HFFc6 (cell line): Measurements from ENCODE around the gene ATG12. TPM values are rescaled to one million over a fixed set of nuclear protein-coding genes. Genes with fewer than 3 reads are reported as not detected.

Experiments used
- DNase-seq: peaks from one replicate; pipeline ENCODE4 v3.0.0-alpha.2; 2018
- H3K27ac Mint-ChIP-seq: 2 replicates; pipeline ENCODE4 v1.8.0; 2020; ENCODE audit warnings: mild to moderate bottlenecking, mixed read lengths
- H3K27me3 Mint-ChIP-seq: 2 replicates; pipeline ENCODE4 v1.8.0; 2021; ENCODE audit warnings: mild to moderate bottlenecking, moderate library complexity, mixed read lengths; ENCODE audit not compliant: insufficient read depth
- H3K36me3 Mint-ChIP-seq: 2 replicates; pipeline ENCODE4 v1.8.0; 2021; ENCODE audit warnings: low read depth, mixed read lengths
- H3K4me1 Mint-ChIP-seq: 2 replicates; pipeline ENCODE4 v1.8.0; 2020; ENCODE audit warnings: low read depth, mixed read lengths
- H3K4me3 Mint-ChIP-seq: 2 replicates; pipeline ENCODE4 v1.8.0; 2020; ENCODE audit warnings: mild to moderate bottlenecking, moderate library complexity, mixed read lengths
- H3K9me3 Mint-ChIP-seq: 2 replicates; pipeline ENCODE4 v1.8.0; 2020; ENCODE audit warnings: mild to moderate bottlenecking, mixed read lengths
- total RNA-seq, 6 experiments: library from RNA; stranded (reverse); fragmentation: NEBNext Ultra II Directional; extraction: Animal tissue kit (Norgen Biotek cat#: 25700); gene quantifications; 2 replicates in 1 of 6; 3 replicates in 5 of 6; pipeline ENCODE4 v1.2.3, GENCODE V29; 2021
- TF ChIP-seq, protein P1 (sequence below): fragments of 200-600 bp; sonication (generic); IDR thresholded peaks from 2 replicates; pipeline ENCODE4 v1.5.0; 2021; ENCODE audit warnings: antibody characterized with exemption, mild to moderate bottlenecking

Gene ATG12
- total RNA-seq, 6 experiments from 2014 or later: 58.3 to 75.9 (median 63.3) TPM

DNA sequence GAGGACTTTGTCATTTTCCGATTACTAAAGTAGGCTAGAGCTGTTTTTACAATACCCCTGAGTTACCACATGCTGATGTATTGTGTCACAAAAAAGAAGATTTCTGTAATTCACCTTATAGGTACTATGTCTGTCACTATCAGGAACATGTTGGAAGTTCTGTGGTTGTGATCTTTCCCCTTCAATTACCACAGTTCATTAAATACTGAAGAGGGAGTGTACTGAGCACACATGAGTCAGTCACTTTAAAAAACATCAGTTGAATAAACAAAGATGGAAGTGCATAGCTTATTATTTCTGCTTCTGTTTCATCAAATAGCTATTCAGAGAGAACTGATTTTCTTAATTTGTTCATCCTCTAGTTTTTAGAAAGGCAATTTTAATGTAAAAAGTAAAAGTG, 32.0 kb upstream of the ATG12 start:
- TF ChIP-seq, protein P1, sequence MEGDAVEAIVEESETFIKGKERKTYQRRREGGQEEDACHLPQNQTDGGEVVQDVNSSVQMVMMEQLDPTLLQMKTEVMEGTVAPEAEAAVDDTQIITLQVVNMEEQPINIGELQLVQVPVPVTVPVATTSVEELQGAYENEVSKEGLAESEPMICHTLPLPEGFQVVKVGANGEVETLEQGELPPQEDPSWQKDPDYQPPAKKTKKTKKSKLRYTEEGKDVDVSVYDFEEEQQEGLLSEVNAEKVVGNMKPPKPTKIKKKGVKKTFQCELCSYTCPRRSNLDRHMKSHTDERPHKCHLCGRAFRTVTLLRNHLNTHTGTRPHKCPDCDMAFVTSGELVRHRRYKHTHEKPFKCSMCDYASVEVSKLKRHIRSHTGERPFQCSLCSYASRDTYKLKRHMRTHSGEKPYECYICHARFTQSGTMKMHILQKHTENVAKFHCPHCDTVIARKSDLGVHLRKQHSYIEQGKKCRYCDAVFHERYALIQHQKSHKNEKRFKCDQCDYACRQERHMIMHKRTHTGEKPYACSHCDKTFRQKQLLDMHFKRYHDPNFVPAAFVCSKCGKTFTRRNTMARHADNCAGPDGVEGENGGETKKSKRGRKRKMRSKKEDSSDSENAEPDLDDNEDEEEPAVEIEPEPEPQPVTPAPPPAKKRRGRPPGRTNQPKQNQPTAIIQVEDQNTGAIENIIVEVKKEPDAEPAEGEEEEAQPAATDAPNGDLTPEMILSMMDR: no peak
- DNase-seq: peak; percentile 55
- Mint-ChIP-seq H3K9me3 (no peaks in the 10 kb centered on the region), H3K4me3 (no peak overlapping the region), H3K27me3 (peaks cover 2% of the 10 kb centered on the region; the same call in 1 of the 2 replicates), H3K4me1 (peaks cover 23% of the 10 kb centered on the region), H3K27ac (no peak overlapping the region), H3K36me3 (peaks cover 32% of the 10 kb centered on the region)

DNA sequence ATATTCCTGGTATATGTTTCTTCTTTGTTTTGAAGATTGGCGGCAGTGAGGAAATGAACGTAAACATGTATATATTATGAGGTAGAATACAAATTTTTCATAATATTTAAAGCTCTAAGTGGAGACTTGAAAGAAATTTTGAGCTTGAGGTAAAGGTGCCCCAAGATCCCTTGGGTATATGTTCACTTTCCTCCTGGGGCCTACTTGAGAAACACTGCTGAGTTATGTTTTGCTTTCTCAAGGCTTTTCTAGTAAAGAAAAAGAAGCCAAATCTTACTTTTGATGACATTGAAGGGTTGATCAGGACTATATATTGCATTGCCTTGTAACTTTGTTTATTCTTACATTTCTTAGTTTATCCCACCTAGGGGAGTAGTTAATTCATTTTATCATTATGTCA, 31.1 kb upstream of the ATG12 start:
- Mint-ChIP-seq H3K36me3 (peaks cover 24% of the 10 kb centered on the region), H3K27ac (no peak overlapping the region), H3K4me1 (peaks cover 23% of the 10 kb centered on the region), H3K9me3 (no peaks in the 10 kb centered on the region), H3K27me3 (peaks cover 2% of the 10 kb centered on the region; the same call in 1 of the 2 replicates), H3K4me3 (no peak overlapping the region)
- TF ChIP-seq, protein P1: no peak
- DNase-seq: no peak

DNA sequence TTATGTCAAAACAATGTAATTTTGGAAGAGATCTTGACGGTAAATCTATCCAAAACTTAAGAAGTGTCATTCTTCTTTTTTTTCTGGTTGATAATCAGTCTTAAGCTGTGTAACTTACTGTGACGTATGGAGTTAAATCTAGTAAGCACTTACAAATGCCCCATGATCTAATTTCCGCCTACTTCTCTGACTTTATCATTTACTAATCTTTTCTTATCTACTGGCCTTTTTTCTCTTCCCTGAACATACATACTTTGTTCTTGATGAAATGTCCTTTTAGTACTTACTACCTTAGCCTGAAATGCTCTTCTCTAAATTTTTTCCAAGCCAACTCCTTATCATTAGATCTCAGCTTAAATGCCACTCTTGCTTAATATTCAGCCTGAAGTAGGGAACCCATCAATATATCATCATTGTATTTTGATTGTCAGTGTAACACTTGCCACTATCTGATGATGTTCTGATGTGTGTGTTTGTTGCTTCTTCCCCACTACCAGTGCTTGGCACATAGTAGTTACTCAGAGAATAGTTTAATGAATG, 28.0 kb upstream of the ATG12 start:
- H3K27ac Mint-ChIP-seq: no peak overlapping the region
- peaks cover 15% of the 10 kb centered on the region for H3K36me3 Mint-ChIP-seq
- no peaks in the 10 kb centered on the region for H3K9me3 Mint-ChIP-seq
- no peak overlapping the region for H3K4me3 Mint-ChIP-seq
- TF ChIP-seq, protein P1: no peak
- H3K4me1 Mint-ChIP-seq: peaks cover 23% of the 10 kb centered on the region
- no peak for DNase-seq
- peaks cover 2% of the 10 kb centered on the region; the same call in 1 of the 2 replicates for H3K27me3 Mint-ChIP-seq

DNA sequence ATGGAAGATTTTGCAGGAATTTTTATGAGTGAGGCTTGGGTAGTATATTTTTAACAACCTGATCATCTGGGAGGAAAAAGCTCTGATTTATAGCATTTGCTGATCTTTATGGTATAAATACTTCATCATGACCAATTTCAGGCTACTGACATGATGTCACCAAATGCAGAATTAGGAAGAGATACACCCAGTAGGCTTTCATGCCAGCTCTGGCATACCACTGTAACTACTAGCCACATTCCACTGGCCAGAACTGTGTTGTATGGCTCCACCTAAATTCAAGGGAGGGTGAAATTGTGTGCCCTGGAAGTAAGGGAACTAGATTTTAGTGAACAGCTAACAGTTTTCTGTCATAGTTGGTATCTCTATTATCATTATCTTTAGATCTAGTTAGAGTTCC, 18.0 kb upstream of the ATG12 start:
- Mint-ChIP-seq H3K27ac (peak overlapping the region; percentile 38; the same call in 1 of the 2 replicates), H3K4me3 (no peak overlapping the region), H3K9me3 (0 out of 2 replicates have a peak, but pooled peaks cover 5% of the 10 kb centered on the region)

DNA sequence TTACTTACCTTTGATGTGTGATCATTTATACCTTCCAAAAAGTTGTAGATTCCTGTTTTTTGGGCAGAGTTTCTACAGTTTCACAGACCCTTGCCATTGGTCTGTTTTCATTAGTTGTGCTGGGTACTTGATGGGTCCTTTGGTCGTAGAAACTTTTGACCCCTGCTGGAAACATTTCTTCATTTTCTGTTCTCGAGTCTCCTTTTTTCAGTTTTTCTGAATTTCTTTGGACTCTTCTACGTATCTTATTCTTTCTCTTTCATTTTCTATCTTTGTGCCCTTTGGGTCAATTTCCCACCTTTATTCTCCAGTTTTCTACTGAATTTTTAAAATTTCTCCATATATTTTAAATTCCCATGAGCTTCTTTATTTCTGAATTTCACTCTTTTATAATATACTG, 17.0 kb upstream of the ATG12 start:
- DNase-seq: no peak
- peaks cover 13% of the 10 kb centered on the region for H3K36me3 Mint-ChIP-seq
- peak overlapping the region; percentile 21; the same call in 1 of the 2 replicates for H3K4me3 Mint-ChIP-seq
- H3K9me3 Mint-ChIP-seq: no peaks in the 10 kb centered on the region
- TF ChIP-seq, protein P1: no peak
- no peak overlapping the region for H3K27ac Mint-ChIP-seq
- H3K4me1 Mint-ChIP-seq: peaks cover 45% of the 10 kb centered on the region
- no peaks in the 10 kb centered on the region for H3K27me3 Mint-ChIP-seq

More for the DNA sequence above, 18.0 kb upstream of the ATG12 start:
- H3K27me3 Mint-ChIP-seq: no peaks in the 10 kb centered on the region
- peaks cover 45% of the 10 kb centered on the region for H3K4me1 Mint-ChIP-seq
- peaks cover 6% of the 10 kb centered on the region; the same call in 1 of the 2 replicates for H3K36me3 Mint-ChIP-seq
- DNase-seq: peak; percentile 36
- TF ChIP-seq, protein P1: no peak
